ENCODE results near the gene LRRC3. TPM values are rescaled to one million over a fixed set of nuclear protein-coding genes. Genes with fewer than 3 reads are reported as not detected.
A peak's percentile ranks its signal among the peaks of the same experiment; 100 is the strongest.

LRRC3 gene
- total RNA-seq, 2 donors from 2014 or later, result 1.4 to 2.5 TPM

DNA sequence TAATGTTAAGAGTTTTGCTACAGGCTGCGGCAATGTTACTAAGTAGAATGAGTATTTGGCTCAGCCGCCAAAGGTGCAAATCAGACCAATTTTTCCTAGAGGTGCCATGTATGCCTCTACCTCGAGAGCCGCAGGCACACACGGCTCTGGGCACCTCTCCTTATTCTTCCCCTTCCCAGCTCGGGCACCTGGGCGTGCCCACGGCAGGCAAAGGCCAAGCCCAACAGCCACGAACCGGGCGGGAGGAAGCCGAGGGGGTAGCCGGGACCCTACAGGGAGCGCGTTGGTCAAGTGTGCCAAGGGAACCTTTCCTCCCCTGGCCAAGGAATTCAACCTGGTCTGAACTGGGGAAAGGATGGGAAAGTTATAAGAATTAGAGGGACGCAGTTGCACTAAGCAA lies 31.0 kb downstream of the LRRC3 start:
- ATAC-seq, result no peak
- intact Hi-C loops (cut with DNase I), result loop anchor here in 1 of 2 donors (10.0 kb wide), 1 partner anchor 462 kb away; no protein-coding TSS in a partner anchor
- DNase-seq, result no peak

DNA sequence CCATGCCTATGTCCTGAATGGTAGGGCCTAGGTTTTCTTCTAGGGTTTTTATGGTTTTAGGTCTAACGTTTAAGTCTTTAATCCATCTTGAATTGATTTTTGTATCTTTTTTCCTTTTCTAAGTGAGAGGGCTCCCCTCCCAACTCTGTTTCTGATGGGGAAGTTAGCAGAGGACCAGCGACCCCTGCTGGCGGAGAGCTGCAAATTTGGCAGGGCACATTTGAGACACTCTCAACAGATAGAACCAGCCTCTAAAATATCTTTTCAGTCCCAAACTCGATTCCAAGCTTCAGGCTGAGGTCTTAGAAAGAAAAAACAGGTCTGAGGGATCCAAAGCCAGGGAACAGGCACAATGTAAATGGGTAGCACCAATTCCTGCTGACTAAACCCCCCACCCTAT lies 32.5 kb downstream of the LRRC3 start:
- ATAC-seq, result no peak
- intact Hi-C loops (cut with DNase I), result loop anchor here in 1 of 2 donors (10.0 kb wide), 1 partner anchor 463 kb away; no protein-coding TSS in a partner anchor

DNA sequence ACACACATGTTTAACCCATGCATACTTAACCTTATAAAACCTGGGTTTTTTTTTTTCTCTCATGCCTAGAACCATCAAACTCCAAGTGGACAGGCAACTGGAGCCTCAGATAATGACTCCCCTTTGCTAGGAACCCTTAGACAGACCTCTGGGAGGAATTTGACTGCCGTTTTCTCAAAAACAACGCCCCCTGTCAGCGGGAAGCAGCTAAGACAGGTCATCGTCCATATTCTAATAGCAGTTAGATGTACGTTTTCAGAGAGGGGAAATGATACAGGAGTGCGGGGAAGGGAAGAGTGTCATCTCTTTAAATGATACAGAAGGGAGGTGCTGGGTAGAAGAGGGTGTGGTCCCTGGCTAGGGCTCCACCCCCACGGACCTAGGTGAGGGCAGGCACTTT lies 34.7 kb downstream of the LRRC3 start:
- intact Hi-C loops (cut with DNase I), result loop anchor here in 1 of 2 donors (10.0 kb wide), 2 partner anchors 55 to 465 kb away; no protein-coding TSS in a partner anchor
- DNase-seq, result no peak

More for the DNA sequence above, 32.5 kb downstream of the LRRC3 start:
- no peak for DNase-seq

DNA sequence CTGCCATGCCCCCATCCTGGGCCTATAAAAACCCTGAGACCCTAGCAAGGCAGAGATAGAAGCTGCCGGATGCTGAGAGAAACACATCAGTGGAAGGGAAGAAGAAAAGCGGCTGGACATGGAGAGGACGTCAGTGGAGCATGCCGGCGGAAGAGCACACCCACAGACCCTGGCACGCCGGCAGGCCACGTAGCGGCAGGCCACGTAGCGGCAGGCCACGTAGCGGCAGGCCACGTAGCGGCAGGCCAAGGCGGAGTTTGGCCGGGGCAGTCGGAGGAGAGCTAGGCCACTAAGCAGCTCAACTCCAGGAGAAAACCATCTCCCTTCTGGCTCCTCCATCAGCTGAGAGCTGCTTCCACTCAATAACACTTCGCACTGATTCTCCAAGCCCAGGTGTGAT lies 35.1 kb downstream of the LRRC3 start:
- no peak for ATAC-seq
- intact Hi-C loops (cut with DNase I), result loop anchor here in 1 of 2 donors (10.0 kb wide), 1 partner anchor 56 kb away; no protein-coding TSS in a partner anchor
- no peak for DNase-seq

More for the DNA sequence above, 34.7 kb downstream of the LRRC3 start:
- ATAC-seq, result no peak

DNA sequence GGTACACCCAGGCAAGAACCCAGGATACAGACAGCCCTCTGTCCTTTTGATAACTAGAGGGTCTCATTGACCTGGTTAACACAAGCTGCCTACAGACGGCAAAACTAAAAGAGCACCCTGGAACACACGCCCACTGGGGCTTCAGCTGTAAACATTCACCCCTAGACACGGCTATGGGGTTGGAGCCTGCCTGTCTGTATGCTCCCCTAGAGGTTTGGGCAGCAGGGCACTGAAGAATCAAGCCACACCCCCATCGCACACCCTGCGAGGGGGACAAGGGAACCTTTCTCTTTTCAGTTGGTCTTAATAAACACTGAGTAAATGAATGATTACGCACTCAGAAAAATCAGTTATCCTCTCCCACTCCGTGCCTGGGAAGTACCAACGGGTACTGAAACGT lies 35.5 kb downstream of the LRRC3 start:
- intact Hi-C loops (cut with DNase I), result loop anchor here in 1 of 2 donors (10.0 kb wide), 1 partner anchor 56 kb away; no protein-coding TSS in a partner anchor
- DNase-seq, result no peak
- ATAC-seq, result no peak

DNA sequence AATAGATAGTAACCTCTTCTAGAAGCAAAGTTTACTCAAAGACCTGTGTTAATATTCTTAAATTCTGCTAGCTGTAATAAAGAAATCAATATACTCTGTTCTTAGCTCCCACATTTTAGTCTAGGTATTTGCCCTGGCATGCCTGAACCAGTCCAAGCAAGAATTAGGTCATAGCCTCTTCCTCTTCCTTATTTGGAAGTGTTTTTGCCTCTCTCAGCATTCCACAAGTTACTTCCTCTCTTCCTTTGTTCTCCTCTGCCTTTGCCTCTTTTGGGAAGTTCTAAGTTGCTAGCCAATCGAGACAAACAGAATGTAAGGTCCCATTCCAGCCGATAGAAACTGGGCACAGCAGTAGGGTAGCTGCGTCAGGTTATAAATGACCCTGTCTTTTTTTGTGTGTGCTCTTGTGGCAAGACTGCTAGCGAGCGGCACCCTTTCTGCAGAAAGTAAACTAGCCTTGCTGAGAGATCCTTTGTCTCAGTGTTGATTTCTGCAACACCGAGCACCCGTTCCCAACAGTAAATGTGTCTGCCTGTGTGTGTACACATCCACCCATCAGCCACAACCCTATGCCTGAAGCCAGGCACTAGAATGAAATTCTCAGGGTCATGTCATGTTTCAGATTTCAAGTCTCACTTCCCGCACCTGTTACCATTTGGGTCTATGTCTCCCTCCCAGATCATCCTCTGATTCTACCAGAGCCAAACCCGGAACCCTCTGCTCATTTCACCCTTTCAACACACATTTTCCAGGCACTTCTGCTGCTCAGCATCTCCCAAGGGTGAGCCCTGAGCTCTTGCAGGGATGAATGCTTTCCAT lies 37.5 kb downstream of the LRRC3 start:
- no peak for DNase-seq
- ATAC-seq, result no peak
- intact Hi-C loops (cut with DNase I), result loop anchor here in 1 of 2 donors (10.0 kb wide), 1 partner anchor 58 kb away; no protein-coding TSS in a partner anchor

DNA sequence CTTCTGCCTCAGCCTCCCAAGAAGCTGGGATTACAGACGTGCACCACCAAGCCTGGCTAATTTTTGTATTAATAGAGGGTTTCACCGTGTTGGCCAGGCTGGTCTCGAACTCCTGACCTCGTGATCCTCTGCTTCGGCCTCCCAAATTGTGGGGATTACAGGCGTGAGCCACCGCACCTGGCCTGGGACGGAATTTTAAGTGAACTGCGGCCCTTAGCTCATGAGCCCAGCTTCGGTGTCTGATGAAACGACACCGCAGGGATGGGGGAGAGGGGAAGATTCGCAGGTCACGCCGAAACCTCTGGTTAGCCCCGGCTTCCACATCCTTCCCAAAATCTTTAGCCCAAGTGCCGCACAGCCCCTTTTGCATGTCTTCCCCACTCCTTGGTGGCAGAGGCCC lies 39.1 kb downstream of the LRRC3 start:
- intact Hi-C loops (cut with DNase I), result loop anchor here in 1 of 2 donors (10.0 kb wide), 1 partner anchor 60 kb away; no protein-coding TSS in a partner anchor
- DNase-seq, result no peak
- no peak for ATAC-seq

DNA sequence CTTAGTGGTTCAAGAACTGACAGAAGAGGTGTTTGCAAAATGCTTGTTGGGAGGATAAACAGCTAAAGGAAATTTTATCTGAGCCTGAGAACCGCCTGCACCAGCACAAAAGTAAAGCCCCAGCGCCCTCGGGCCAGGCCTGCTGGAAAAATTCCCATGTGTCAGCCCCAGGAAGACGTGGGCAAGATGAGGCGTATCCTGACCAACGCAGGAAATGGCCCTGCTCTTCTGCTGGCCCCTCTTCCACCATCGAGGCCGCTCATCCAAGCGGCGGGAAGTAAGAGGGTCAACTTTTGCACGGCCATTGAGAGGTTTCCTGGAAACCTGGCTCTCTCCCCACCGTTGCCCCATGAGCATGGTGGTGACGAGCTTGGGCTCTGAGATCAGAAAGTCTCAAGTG lies 39.6 kb downstream of the LRRC3 start:
- ATAC-seq (no peak), DNase-seq (no peak)
- intact Hi-C loops (cut with DNase I), result loop anchor here in 1 of 2 donors (10.0 kb wide), 1 partner anchor 60 kb away; no protein-coding TSS in a partner anchor

DNA sequence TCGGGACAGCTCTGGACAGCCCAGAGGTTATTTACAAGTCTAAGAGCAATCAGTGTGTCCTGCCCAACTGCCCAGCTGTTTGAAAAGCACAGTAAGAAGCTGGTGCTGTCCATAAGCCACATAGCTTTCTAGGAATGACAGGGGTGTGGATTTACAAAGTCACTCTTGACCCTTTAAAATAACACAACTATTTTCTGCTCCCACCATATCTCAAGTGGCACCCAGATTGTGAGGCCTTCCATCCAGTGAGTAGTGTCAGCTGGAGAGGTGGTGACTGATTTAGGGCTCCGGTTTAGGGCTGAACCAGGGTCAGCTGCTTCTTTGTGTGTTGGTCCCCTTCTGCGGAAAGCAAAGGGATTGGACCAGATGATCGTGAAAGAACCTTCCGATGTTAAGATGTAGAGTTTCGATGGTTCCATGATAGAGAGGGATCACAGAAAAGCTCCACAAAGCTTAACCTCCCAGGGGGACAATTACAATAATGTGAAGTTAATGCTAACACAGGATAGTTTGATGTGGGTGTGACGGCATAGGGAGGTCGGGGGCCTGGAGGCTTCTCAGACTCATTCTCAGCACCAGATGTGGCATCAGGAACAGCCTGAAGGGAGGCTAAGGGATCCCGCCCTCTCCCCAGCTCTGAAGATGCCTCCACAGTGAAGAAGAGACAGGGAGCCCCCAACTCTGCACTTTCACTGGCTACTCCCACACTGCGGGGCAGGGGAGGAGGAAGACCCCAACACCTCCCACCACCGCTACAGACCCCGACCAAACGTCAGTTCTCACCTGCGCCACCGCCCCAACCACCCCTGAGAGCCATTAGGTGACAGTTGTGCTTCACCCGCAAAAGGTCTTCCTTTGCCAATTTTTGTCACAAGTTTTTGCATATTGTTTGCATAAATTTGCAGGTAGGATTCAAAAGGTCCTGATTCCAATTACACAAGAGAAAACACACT lies 40.6 kb downstream of the LRRC3 start:
- ATAC-seq, result peak; percentile 74 to 82
- DNase-seq, result no peak
- intact Hi-C loops (cut with DNase I), result loop anchor here in 1 of 2 donors (10.0 kb wide), 1 partner anchor 61 kb away; no protein-coding TSS in a partner anchor

DNA sequence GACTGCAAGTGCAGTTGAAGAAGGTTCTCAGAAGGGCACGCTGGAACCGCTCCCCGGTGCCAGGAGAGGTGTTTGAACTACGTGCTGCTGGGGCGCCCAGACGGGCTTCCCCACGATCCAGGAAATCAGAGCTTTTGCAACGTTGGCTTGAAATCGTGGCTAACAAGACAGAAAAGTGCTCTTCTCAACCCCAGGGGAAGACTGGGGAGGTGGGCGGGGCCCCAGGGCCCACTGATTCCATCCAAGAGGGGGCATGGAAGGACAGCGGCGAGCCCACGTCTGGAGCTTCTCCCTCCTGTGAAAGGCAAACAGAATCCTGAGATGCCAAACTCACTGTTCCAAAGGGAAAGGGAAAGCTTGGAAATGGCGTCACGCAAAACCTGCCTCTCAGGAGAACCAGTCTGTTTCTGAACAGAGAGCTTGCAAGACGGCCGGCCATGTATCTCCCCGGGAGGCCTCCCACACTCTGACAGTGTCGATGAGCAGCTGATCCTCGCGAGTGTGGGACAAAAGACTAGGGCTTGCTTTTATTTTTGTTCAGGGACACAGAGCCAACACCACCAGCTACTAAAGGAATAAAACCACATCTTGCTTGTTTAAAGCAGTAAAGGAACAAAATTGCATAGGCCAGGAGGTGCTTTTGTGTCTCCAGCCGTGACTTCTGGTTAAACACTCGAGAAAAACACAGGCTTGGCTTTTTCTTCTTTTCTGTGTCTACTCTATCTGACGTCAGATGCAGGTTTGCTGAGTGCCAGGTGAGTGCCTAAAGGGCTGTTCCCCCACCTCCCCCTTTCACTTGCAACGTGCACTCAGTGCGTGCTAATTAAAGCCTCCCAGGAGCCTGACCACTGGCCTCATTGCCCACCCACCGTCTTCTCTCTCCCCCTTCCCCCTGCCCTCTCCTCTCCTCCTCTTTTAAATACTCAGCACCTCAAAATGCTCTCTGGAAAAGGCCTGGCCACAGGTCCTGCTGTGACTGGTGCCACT lies 41.5 kb downstream of the LRRC3 start:
- ATAC-seq (peak; percentile 32 to 46), DNase-seq (no peak)
- intact Hi-C loops (cut with DNase I), result loop anchor here in 1 of 2 donors (10.0 kb wide), 1 partner anchor 62 kb away; no protein-coding TSS in a partner anchor

DNA sequence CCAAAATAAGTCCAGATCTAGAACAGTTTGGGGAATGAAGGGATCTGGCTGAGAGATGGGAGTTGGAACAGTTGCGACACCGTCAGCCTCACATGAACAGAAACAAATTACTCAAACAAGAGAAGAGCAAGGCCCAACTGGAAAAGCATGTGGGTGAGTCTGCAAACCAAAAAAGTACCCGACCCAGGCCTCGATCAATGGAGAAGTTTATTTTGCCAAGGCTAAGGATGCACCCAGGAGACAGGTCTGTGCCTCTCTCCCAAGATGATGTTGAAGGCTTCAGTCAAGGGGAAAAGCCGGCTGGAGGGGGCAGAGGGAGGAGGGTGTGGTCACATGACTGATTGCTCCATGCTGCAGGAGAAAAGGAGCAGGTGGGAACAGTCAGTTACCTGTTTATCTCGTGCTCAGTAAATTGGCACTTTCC lies 42.4 kb downstream of the LRRC3 start:
- intact Hi-C loops (cut with DNase I), result loop anchor here in 1 of 2 donors (10.0 kb wide), 1 partner anchor 63 kb away; no protein-coding TSS in a partner anchor
- DNase-seq (no peak), ATAC-seq (peak in 1 of 2 donors; percentile 45)

DNA sequence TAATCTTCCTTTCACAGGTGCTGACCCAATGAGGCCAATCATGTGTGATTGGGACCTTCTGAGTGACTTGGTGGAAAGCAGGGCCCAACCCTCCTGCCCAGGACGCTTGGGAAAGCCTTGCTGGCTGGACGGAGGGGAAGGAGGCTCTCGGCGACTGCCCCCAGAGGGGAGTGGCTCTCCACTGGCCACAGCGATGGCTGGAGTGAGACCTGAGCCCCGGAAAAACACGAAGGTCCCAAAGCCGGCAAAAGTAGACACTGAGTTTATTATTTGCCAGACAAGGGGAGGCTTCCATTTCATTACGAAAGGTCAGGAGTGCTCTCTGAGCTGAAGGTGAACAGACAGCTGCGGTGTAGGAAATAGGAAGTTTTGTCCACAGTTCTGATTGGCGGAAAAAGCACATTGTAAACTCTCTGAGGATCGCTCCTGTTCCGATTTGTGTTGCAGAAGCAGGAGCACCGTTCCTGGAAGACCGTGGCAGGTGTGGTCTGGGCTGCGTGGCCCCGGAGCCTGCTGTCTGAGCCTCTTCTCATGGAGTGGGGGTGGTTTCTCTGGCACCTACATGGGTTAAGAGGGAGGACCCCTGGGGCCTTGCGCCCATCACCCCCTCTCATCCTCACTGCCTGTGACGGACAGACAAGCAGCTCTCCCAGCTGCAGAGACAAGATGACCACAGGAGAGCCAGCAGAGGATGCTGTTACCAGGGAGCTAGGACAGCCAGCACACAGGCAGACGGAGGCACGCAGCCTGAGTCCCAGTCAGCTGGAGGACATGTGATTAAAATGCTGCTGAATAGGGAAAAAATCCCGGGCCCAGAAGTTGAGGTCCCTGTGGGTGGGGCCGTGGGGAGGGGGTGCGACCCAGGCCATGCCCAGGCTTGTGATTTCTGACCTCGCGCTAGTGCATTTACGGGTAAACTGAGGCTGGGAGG lies 43.2 kb downstream of the LRRC3 start:
- intact Hi-C loops (cut with DNase I), result loop anchor here in 1 of 2 donors (10.0 kb wide), 1 partner anchor 64 kb away; no protein-coding TSS in a partner anchor
- ATAC-seq (no peak), DNase-seq (no peak)

DNA sequence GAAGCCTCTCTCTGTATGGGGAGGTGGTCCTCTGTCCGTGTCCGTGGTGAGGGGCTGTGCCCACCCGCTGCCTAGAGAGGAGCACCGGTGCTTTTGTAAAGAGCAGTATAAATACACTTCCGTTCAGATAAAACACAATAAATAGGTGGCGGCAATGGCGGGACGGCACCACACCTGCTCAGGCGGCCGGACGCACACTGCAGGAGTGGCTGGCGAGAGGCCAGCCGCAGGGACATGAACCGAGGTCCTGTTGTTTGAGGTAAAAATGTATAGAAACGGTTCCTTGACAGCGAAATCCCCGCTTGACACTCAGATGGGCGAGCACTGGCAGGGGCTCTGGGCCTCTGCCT lies 43.9 kb downstream of the LRRC3 start:
- intact Hi-C loops (cut with DNase I), result loop anchor here in 1 of 2 donors (10.0 kb wide), 1 partner anchor 64 kb away; no protein-coding TSS in a partner anchor
- DNase-seq (no peak), ATAC-seq (no peak)

DNA sequence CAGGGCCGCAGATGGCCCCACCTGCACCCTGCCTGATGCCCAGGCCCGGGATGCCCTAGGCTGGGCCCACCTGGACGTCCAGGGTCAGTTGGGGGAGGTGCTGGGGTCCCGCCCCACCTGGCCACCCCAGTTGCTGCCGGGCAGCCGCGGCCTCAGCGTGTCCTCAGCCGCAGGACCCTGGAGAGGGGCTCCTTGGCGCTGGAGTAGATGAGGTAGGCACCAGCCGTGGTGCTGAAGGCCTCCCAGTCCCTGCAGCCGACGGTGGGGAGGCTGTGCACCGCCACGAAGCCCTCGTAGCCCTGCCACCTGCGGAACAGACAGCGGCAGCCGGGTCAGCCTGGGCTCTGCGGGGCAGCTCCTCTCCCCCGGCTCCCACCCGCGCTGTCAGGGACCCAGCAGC lies 44.3 kb downstream of the LRRC3 start:
- no peak for ATAC-seq
- no peak for DNase-seq

DNA sequence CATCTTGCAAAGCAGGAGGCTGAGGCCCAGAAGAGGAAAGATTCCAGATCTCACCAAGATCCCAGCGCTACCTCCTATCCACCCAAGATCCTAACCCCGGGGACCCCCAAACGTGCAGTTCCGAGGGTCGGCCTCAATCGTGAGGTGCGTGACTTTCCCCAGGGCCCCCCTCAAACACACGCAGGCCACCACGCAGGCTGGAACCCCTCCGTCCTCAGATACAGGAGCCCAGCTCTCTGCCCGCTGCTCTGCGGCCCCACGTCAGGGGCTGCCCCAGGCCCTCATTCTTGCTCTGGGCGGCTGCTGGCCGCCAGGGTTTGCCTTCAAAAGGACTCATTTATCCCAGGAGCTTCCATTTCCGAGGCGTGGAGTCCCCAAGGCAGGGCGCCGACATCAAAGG lies 44.8 kb downstream of the LRRC3 start:
- intact Hi-C loops (cut with DNase I), result no loop called here
- ATAC-seq (no peak), DNase-seq (no peak)

More for the DNA sequence above, 44.3 kb downstream of the LRRC3 start:
- intact Hi-C loops (cut with DNase I), result loop anchor here in 1 of 2 donors (10.0 kb wide), 1 partner anchor 65 kb away; no protein-coding TSS in a partner anchor

DNA sequence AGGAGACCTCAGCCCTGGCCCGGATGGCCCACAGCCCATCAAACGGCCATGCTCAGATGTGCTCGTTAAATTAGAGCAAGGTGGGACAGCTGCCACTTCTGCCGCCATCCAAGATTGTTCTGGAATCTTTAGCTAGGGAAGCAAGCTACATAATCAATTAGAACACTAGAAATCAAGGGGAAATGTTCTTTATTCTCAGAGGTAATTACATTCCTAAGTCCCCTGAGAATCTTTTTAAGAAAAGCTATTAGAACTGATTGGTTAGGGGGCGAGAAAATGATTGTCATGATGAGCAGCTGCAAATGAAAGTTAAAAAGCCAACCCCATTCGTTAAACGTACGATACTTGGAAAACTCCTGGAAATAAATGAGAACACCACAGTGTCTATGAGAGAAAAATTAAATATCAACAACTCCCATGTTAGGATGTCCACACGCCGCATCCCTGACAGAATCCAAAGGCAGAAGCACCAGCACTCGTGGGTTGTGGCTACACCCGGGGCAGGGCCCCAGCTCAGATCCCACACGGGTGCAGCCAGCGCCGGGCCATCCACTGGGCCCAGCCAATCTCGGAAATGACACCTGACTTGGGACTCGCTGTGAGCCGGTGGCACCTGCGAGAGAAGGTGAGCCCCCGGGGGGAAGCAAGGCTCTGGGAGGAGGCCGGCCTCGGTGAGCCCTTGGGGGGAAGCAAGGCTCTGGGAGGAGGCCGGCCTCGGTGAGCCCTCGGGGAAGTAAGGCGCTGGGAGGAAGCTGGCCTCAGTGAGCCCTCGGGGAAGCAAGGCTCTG lies 47.1 kb downstream of the LRRC3 start:
- DNase-seq (no peak), ATAC-seq (no peak)
- intact Hi-C loops (cut with DNase I), result no loop called here

Data from left cardiac atrium (tissue), 4 donors.